A172 (cell line): Measurements from ENCODE around the gene LUM. TPM values are rescaled to one million over a fixed set of nuclear protein-coding genes. Genes with fewer than 3 reads are reported as not detected.

Experiments
- DNase-seq: peaks from one replicate; pipeline ENCODE4 v3.0.0-alpha.2; 2015; ENCODE audit warnings: low spot score
- total RNA-seq: library from RNA; depleted of rRNA; stranded (reverse); fragments of >200 nt; shearing (Covaris generic); gene quantifications from 2 replicates; pipeline ENCODE4 v1.2.3, GENCODE V29; 2014; rRNA removed

Gene LUM
- total RNA-seq, result 0.22 and 10.1 TPM in 2 replicates

- DNase-seq, result no peak
Observed at GRCh38 chr12:91111366-91112325, at the start of gene LUM. Gene LUM, minus strand, starts transcription at chr12:91111494. Its CDS starts 2,515 bp downstream, at chr12:91108979.

GRCh38 chr12:91161009-91161408, 49.7 kb upstream of the LUM start:
- DNase-seq, result no peak

GRCh38 chr12:91155990-91156389, 44.7 kb upstream of the LUM start:
- DNase-seq, result no peak

- DNase-seq, result no peak
Observed at GRCh38 chr12:91154131-91154530, 42.8 kb upstream of the LUM start.

- DNase-seq, result no peak
Observed at GRCh38 chr12:91144053-91144452, 32.8 kb upstream of the LUM start.

- no peak for DNase-seq
Observed at GRCh38 chr12:91143206-91143605, 31.9 kb upstream of the LUM start.

GRCh38 chr12:91142221-91142631, 30.9 kb upstream of the LUM start:
- no peak for DNase-seq

GRCh38 chr12:91140026-91140931, 29.0 kb upstream of the LUM start:
- DNase-seq, result peak; percentile 22

GRCh38 chr12:91139286-91139685, 28.0 kb upstream of the LUM start:
- no peak for DNase-seq

- DNase-seq, result no peak
Observed at GRCh38 chr12:91138337-91138920, 27.1 kb upstream of the LUM start.

- DNase-seq, result peak; percentile 74
Observed at GRCh38 chr12:91133871-91134270, 22.6 kb upstream of the LUM start.

- no peak for DNase-seq
Observed at GRCh38 chr12:91129662-91130362, 18.5 kb upstream of the LUM start.

GRCh38 chr12:91127751-91128150, 16.5 kb upstream of the LUM start:
- peak; percentile 44 for DNase-seq

GRCh38 chr12:91127306-91127705, 16.0 kb upstream of the LUM start:
- peak; percentile 42 for DNase-seq

- no peak for DNase-seq
Observed at GRCh38 chr12:91126516-91126915, 15.2 kb upstream of the LUM start.

GRCh38 chr12:91123236-91123916, 12.1 kb upstream of the LUM start:
- DNase-seq, result peak; percentile 10

GRCh38 chr12:91120781-91121180, 9.5 kb upstream of the LUM start:
- DNase-seq, result no peak

GRCh38 chr12:91119089-91119488, 7.8 kb upstream of the LUM start:
- DNase-seq, result no peak

- DNase-seq, result no peak
Observed at GRCh38 chr12:91113621-91114020, 2.3 kb upstream of the LUM start.

GRCh38 chr12:91110311-91110924, 876 bp downstream of the LUM start:
- no peak for DNase-seq
